Measurements from ENCODE around the gene SUFU.
"Not testable (repeated sequence)": the region's sequence is repeated elsewhere in the genome, so short reads cannot be mapped to it uniquely, and the experiment has no call there.

The SUFU gene

DNA sequence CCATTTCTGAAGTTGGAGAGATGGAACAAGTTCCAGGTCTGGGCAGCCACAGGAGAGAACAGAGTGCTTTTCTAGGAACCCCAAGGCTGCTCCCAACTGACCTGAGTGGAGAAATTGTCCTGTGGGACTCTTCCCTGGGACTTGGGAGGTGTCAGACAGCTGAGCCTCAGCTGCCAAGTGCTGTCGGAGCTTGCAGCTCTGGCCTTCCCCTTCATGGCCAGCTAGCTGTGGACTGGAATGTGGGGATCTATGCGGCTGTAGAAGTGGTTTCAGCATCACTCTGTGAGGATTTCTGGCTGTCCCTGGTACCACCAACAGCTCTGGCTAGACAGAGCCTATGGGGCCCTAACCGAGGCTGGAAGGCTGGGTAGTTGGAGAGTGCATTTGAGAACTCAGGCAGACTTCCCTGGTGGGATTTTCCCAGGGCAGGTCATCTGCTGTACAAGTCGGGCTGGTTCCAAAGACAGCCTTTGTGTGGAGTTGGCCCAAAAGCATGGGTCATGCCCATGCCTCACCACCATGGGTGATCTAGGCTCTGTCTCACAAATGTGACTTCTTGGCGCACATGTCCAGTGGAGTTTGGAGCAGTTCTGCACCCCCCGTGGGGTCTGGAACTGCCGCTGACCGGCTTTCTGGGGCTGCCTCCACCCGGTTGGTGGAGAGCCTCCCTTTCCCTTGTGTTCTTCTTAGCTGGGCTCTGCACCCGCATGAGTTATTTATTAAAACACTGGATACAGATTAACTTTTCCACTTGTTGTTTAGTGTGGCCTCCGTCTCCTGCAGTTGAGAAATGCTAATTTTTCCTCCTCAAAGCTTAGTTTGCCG lies 10.9 kb downstream of the SUFU start:
- DNase-seq: no peak

DNA sequence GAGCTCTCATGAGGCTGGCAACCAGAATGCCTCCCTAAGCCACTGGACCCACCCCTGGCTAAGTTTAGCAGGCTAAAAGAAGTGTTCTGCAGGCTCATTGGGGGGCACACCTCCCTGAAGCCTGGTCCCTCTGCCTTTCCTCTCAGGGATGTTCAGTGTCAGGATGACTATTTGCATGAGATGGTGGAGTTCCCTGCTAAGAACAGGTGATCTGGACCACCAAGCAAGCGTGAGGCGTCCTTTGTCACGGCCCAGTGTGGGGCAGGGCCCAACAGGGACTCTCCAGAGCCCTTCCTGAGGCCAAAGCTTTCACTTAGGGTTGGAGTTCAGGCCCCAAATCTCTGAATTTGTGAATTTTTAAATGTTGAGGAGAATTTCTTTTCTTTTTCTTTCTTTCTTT lies 12.0 kb downstream of the SUFU start:
- DNase-seq: no peak

DNA sequence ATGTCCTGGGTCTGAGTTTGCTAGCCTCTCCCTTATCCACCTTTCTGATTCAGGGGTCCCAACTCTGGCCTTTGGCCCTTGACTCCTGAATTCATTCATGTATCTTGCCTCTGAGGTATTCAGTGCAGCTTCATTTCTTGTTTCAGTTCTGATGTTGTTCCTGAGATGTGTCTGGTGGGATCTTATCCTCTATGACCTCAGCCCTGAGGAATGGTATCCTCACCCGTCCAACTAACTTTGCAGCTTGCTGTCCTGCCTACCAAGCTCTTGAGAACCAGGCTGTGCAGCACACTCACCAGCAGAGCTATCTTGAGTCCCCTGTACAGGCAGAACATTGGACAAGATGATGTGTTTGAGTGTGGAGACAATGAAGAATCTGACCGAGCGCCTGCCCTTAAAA lies 13.8 kb downstream of the SUFU start:
- no peak for DNase-seq

DNA sequence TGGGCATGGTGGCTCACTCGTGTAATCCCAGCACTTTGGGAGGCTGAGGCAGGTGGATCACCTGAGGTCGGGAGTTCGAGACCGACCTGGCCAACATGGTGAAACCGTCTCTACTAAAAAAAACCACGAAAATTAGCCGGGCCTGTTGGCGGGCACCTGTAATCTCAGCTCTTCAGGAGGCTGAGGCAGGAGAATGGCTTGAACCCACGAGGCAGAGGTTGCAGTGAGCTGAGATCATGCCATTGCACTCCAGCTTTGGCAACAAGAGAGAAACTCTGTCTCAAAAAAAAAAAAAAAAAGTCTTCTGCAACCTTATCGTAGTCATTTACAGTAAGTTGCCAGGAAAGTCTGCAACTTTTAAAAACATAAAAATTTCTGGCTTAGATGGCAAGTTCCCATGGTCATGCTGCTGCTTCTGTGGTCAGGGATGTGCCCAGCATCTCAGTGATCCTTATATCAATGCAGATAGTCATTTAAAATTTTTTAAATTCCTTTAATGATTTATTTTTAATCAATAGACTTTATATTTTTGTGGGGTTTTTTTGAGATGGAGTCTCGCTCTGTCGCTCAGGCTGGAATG lies 15.6 kb downstream of the SUFU start:
- DNase-seq: no peak

DNA sequence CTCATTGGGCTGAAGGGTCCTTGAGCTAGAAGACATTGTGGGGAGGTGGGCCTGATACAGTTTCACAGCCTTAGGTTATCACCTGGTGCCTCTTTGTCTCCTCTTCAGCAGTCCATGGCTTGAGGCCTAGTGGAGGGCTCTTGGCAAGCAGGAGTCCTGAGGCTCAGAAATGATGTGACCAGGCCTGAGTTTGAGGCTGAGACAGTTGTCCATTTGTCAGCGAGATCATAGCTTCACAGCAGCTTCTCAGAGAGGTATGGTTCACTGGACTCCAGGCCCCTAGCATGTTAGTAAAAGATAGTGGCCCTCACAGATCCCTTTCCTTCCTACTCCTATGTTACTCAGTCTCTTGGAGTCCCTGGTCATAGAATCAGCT lies 19.1 kb downstream of the SUFU start:
- no peak for DNase-seq

DNA sequence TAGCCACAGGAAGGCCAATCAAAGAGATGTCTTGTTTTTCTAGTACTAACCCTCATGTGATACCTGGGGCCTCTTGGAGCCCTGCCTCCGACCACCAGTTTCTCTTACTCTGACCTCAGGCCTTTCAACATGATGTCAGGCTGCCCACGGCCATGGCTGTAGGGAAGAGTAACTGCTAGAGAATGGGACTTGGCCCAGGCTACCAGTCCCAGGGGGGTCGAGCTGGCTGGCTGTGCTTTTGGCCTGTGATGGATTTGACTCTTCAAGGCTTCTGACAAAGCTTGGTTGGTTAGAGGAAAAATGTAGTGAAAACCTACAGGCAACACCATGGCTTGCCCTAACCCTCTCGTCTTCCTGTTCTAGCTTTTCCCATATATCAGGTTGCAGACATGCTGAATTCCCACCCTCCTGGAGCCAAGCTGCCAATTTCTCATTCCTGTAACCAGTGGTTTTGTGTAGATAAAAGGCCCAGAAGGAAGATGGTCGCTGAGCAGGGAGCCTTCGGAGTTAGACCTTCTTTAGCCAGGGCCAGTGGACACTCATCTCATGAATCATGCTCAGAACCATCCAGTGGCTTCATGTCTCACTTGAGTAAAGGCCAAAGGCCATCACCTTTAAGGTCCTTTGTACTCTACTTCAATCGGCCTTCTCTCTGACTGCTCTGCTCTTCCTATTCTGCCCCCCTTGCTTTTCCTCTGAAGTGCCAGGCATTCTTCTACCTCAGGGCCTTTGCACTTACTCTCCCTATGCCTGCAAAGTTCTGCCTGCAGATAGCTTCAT lies 19.7 kb downstream of the SUFU start:
- no peak for DNase-seq

DNA sequence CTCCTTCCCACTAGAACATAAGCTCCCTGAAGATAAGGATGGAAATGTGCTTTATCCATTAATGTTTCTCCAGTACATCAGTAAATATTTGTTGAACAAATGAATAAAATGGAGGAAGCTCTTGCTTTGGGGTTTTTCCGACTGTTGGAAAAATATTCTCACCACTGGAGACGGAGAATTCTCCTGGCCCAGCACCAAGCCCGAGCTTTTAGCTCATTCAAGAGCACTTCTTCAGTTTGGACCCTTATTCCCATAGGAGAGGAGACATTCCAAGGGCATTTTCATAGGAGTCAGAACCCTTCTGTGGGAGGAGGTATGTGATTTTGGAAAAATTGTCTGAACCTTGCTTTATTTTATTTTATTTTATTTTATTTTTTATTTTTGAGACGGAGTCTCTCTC lies 21.0 kb downstream of the SUFU start:
- no peak for DNase-seq

DNA sequence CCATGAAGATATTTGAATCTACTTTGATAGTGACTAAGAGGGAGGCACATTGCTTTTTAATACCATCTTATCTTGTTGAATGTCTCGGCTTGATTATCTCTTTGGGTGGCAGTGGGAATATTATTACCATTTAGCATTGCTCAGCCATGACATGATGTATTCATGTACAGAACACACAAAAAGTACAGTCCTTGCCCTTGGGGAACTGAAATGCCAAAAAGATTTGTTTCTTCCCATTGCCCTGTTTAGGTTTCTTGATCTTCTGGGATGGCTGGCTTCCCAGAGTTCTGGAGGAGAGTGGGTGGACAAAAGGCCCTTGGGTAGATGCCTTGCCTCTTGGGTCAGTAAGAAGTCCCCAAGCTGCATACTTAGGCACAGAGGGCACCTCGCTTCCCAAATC lies 23.8 kb downstream of the SUFU start:
- no peak for DNase-seq

DNA sequence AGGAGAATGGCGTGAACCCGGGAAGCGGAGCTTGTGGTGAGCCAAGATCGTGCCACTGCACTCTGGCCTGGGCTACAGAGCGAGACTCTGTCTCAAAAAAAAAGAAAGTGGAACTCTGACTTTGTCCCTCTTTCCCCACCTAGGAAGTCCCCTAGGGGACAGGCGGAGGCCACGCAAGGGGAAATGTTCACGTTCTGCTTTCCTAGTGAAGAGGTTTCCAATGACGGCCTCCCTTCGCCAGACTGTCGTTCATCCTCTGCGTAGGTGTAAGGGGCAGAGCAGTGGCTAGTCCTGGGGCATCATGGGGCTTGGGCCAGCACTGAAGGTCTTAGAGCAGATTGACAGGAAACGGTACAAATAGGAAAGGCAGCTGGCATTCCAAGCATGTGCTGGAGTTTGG lies 30.6 kb downstream of the SUFU start:
- DNase-seq: no peak

DNA sequence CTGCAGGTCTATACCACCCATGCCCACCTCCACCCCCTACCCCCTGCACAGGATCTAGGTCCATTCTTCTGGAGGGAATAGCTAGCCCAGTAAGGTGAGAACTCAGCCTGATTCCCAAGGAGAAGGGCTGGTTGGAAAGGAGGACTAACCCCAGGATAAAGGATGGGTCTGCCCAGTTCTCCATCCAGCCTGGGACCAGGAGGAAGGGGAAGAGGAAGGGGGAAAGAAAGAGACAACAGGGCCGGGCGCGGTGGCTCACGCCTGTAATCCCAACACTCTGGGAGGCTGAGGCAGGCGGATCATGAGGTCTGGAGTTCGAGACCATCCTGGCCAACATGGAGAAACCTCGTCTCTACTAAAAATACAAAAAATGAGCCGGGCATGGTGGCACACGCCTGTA lies 31.2 kb downstream of the SUFU start:
- DNase-seq: not testable (repeated sequence)

DNA sequence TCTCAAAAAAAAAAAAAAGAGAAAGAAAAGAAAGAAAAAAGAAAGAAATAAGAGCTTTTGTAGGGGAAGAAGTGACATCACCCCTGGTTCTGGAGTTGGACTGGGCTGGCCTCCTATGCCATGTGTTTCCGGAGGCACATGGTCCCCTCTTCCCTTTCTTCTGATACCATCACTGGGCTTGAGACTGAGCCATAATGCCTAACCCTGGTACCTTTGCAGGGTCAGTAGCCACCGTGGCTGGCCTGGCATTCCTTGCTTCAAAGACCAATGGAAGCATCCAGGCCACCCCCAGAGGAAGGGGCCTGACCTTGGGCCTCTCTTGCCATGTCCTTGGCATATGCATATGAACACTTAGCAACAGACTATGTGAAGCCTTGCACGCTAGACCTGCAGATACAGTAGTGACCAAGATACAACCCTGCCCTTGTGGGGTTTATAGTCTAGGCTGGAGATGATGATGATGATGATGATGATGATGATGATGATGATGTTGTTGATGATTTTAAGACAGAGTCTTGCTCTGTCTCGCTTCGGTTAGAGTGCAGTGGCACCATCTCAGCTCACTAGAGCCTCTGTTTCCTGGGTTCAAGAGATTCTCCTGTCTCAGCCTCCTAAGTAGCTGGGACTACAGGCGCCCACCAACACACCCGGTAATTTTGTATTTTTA lies 31.8 kb downstream of the SUFU start:
- DNase-seq: no peak

DNA sequence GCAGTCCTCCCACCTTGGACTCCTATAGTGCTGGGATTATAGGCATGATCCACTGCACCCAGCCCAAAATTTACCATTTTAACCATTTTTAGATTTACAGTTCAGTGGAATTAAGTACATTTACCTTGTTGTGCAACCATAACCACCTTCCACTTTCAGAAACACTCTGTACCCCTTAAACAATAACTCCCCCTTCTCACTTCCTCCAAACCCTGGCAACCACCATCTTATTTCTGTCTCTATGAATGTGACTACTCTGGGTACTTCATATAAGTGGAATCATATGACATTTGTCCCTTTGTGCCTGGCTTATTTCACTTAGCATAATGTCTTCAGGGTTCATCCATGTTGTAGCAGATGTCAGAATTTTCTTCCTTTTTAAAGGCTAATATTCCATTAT lies 33.6 kb downstream of the SUFU start:
- DNase-seq: no peak

DNA sequence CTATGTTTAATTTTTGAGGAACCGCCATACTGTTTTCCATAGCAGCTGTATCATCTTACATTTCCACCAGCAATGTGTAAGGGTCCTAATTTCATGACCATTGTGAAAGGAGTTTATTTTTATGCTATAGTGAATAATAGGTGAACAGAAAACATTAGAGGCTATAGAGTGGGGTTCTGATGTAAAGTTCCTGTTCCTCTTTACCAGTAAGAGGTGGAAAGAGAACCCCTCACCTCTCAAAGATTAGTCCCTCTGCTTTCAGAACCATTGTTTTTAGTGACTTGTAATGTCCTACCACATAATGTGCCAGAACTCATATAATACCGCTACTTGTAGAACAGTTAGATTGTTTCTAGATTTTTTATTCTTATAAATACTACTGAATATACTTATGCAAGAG lies 34.2 kb downstream of the SUFU start:
- no peak for DNase-seq

DNA sequence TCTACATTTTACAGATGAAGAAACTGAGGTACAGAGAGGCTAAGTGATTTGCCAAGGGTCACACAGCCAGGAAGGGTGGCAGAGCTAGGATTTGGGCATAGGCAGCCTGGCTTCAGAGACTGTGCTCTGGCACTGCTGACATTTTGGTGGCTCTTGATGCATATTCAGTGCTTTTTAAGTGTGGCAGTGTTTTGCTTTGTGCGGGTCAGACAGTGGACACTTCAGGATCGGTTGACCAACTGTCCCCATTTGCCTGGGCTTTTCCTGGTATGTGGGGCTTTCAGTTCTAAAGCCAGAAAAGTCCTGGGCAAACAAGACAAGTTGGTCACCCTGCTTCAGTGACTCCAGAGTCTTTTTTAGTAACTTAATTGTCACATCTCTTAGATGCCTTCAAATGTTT lies 35.0 kb downstream of the SUFU start:
- DNase-seq: no peak

DNA sequence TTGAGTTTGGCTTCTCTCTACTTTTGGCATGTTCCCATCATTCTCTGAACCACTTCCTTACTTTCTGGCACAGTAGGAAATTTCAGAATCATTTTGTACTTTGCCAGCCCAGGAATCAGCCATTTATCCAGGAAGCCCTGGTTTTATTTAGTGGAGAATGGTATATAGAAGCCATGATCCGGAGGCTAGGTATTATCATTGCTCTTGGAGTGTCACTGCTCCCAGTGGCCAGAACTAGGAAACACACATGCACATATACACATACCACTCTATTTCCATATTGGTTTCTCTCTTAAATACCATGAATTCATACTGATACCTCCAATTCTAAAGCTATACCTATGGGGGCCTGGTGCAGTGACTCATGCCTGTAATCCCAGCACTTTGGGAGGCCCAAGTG lies 36.3 kb downstream of the SUFU start:
- DNase-seq: no peak

DNA sequence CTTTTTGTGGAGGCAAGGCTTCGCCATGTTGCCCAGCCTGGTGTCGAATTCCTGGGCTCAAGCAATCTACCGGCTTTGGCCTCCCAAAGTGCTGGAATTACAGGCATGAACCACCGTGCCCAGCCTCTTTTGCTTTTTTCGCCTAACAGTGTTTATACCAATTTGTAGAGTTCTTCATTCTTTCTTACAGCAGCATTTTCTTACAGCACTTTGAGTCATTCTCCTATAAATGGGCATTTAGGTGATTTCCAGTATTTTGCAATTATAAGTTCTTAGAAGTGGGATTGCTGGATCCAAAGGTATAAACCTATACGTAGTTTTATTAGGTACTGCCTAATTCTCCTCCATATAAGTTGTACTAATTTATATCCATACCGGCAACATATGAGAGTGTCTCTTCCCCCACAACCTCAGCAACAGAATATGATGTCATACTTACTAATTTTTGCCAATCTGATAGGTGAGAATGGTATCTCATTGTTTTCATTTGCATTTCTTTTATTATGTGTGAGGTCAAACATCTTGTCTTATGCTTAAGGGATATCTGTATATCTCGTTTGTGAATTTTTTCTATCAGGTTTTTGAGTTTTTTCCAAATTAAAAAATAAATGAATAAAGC lies 39.1 kb downstream of the SUFU start:
- no peak for DNase-seq

DNA sequence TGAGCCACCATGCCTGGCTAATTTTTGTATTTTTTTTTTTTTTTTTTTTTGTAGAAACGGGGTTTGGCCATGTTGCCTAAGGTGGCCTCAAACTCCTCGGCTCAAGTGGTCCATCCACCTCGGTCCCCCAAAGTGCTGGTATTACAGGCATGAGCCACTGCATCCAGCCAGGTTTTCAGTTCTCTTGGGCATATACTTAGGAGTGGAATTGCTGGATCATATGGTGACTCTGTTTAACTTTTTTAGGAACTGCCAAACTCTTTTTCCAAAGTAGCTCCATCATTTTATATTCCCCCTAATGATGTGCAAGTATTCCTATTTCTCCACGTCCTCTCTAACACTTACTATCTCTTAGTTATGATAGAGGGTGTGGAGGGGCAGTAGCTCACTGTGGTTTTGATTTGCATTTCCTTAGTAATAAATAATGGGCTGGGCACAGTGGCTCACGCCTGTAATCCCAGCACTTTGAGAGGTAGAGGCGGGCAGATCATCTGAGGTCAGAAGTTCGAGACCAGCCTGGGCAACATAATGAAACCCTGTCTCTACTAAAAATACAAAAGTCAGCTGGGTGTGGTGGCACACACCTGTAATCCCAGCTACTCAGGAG lies 41.6 kb downstream of the SUFU start:
- DNase-seq: no peak

DNA sequence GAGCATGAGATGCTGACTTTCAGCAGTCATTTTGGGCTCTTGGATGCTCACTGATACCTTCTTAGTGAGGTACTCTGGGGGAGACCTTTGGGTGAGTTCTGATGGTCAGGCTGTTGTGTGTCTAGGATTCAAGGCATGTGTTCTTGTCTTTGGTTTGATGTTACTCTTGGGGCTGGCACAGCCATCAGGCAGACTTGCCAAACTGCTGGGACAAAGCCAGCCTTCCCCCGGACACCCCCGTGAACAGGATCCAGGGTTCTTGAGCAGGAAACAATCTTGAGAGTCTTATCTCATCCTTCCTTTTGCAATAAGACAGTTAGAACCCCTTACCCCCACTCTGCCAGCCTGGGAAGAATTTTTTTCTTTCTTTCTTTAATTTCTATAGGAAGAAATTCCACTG lies 42.2 kb downstream of the SUFU start:
- no peak for DNase-seq

DNA sequence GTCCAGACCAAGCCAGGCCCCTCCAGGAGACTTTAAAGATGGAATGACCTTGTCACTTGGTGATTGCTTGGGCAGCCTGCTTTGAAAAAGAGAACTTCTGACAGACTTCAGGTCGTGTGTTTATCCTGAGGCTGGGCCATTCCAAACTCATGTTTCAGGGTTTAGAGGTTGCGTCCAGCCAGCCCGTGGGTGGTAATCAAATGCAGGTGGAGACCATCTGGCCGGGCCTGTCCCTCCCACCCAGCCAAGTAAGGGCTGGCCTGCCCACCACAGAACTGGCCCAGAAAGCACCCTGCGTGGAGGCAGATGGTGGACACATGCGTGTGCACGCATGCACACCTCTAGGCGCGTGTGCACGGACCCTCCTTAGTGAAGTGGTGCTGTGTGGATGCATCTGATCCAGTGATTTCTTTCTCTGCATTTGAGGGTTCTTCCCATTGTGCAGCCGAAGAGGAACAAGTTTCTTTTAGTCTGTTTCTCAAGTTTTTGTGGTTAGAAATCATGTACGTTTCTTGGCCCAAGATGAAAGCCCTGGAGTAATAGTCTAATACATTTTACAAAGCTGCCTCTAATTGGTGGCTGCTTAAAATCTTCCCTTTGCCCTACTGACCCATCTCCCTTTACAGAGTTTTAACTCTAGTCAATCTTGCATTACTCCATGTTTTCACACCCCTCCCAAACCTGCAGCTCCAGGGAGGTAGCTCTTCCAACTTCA lies 43.0 kb downstream of the SUFU start:
- DNase-seq: no peak

DNA sequence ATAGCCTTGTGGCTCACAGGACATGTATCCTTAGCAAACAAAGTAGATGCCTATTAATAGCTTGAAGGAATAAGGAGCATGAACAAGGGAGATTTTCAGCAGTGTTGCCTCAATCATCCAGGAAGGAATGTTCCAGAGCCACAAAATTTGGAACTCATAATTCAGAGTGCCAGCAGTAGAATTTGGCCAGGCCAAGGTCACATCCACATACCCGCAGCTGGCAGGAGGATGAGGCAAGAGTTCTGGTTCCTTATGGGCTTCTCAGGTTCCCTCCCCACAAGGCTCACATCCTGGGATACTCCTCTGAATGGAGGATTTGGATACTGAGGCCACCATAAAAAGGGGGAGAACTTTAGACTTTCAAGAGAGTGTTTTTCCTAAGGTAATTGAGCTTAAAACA lies 45.8 kb downstream of the SUFU start:
- no peak for DNase-seq

DNA sequence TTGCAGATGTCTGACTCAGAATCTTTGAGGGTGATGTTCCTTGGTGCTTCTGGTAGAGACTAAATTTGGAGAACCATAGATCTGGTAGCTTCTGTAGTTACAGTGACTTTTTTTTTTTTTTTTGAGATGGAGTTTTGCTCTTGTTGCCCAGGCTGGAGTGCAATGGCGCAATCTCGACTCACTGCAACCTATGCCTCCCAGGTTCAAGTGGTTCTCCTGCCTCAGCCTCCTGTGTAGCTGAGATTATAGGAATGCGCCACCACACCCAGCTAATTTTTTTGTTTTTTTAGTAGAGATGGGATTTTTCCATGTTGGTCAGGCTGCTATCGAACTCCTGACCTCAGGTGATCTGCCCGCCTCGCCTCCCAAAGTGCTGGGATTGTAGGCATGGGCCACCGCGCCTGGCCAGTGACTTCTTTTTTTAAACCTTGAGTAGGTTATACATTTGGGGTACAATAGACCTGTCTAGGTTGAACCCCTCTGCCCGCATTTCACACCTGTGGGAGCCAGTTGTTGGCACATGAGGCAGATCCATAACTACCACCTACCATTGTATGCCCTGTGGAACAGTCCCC lies 47.0 kb downstream of the SUFU start:
- no peak for DNase-seq

DNA sequence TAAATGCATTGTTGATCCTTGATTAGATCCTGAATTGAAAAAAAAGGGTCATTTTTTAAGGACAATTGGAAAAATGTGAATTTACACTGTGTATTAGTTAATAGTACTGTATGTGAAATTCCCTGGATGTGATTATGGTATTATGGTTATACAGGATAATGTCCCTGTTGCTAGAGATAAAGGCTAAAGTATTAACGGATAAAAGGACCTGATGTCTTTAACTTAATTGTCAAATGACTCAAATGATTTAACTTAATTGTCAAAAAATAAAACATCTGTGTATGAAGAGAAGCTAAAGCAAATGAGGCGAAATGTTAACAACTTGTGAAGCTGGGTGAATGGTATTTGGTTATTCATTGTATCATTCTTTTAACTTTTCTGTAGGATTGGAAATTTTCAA lies 48.8 kb downstream of the SUFU start:
- no peak for DNase-seq
